Retinal pigment epithelial cell (primary cell): ENCODE data around the gene TFF3.

ENCODE experiments used
- DNase-seq: peaks from one replicate; pipeline ENCODE4 v3.0.0-alpha.2; 2010; ENCODE audit warnings: low read depth
- H3K4me3 ChIP-seq: 2 replicates; pipeline ENCODE4 v1.5.1; 2011; ENCODE audit warnings: mild to moderate bottlenecking, low read length, control low read depth, moderate library complexity
- TF ChIP-seq, protein P1 (sequence below): conservative IDR thresholded peaks from 2 replicates; pipeline ENCODE4 v1.5.1; 2011; ENCODE audit warnings: low read depth, low read length, control low read depth, inconsistent platforms

TFF3 gene

DNA sequence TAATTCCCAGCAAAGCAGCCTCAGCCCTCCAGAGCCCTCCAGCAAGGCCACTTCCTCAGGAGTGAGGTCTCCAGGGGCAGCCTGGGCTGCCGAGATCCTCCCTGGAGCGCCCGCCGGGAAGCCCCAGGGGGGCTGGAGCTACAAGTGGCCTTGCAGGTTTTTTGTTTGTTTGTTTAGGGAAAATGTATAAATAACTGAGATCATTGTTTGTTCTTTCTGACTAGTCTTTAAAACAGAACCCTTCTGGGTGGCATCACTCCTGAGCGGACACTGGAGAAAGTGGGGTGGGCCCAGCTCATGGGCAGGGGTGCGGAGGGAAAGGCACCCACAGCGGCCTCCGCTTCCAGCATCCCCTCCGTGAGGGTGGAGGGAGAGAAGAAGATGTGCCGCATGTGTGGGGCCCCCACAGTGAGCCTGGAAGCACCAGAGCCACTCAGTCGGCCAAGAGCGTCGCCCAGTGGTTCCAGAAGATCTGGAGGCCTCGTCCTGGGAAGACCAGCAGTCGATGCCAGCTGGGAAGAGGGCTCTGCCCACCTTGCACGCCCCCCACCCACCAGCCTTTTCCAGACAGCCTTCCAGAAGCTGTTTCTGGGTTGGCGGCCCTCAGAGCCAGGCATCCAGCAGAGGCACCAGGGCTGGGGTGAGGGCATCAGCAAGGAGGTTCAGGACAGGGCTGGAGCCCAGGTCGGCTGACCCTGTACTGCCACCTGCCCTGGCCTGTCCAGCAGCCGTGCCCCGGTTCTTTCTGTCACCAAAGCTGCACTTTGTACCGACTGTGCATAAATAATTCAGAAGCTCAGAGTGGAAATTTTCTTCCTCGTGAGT is 34.6 kb downstream of the TFF3 start:
- TF ChIP-seq, protein P1, sequence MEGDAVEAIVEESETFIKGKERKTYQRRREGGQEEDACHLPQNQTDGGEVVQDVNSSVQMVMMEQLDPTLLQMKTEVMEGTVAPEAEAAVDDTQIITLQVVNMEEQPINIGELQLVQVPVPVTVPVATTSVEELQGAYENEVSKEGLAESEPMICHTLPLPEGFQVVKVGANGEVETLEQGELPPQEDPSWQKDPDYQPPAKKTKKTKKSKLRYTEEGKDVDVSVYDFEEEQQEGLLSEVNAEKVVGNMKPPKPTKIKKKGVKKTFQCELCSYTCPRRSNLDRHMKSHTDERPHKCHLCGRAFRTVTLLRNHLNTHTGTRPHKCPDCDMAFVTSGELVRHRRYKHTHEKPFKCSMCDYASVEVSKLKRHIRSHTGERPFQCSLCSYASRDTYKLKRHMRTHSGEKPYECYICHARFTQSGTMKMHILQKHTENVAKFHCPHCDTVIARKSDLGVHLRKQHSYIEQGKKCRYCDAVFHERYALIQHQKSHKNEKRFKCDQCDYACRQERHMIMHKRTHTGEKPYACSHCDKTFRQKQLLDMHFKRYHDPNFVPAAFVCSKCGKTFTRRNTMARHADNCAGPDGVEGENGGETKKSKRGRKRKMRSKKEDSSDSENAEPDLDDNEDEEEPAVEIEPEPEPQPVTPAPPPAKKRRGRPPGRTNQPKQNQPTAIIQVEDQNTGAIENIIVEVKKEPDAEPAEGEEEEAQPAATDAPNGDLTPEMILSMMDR: no peak
- DNase-seq: no peak
- H3K4me3 ChIP-seq: no peak overlapping the region

DNA sequence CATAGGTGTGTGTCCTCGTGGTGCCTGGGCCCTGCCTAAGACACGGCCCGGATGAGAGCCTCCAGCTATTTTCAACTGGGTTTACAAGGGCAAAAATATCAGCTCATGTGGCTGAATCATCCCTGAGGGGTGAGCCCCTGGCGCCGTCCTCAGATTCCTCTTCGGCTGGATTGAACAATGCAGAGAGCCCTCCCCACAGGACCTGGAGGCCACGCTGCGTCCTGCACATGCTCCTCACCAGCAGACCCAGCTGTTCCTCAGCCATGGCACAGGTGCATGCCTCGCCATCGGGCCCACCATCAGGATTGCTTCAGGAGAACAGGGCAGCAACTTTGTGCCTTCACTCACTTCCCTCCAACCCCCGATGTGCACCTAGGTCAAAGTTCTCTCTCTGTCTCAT is 35.3 kb downstream of the TFF3 start:
- no peak overlapping the region for H3K4me3 ChIP-seq
- TF ChIP-seq, protein P1: no peak
- no peak for DNase-seq

DNA sequence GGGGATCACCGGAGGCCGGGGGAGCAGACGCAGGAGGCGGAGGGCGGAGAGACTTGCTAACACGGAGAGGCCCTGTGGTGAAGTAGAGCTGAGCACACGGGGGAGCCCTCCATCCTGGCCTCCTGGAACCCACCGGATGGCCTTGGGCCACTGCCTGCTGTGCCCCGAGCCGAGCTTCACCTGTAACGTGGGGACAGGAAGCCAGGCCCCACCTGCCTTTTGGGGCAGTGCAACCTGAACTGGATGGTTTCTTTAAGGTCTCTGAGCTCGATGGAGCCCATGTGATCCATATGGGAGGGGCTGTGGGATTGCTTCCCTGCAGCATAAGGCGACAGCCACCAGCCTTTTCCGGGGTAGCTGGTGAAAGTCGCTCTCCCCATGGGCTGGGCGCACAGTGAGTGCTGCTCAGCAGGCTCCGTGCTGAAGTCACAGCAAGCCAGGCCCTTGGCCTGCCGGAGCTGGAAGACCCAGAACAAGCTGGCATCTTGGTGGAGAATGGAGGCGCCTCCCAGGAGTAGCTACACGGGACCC is 35.8 kb downstream of the TFF3 start:
- H3K4me3 ChIP-seq: no peak overlapping the region
- TF ChIP-seq, protein P1: no peak
- no peak for DNase-seq

DNA sequence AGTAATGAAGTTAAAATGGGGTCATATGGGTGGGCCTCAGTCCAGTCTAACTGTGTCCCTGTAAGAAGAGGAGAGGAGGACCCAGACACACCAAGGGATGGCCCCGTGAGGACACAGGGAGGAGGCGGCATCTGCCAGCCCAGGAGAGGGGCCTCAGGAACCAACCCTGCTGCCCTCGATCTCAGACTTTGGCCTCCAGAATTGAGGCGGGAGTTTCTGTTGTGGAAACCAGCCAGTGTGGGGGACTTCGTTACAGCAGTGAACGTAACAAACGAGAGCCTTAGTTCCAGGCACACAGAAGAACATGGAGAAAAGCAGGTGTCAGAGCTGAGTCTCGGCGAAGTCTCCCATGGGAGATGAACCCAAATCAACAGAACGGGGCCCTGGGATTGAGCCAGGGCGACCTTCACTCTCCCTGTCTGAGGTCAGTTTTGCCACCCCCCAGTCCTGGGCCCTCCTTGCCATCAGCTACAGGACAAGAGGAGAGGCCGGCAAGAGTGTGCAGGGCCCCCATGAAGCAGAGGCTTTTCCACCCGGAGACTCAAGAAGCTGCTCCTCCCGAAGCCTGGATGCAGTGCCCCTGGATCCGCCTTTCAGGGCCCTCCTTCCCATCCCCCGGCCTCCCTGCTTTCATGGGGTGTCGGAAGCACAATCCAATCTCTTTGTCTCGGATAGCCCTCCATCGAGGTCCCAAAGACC is 36.6 kb downstream of the TFF3 start:
- TF ChIP-seq, protein P1: no peak
- no peak overlapping the region for H3K4me3 ChIP-seq
- DNase-seq: no peak

DNA sequence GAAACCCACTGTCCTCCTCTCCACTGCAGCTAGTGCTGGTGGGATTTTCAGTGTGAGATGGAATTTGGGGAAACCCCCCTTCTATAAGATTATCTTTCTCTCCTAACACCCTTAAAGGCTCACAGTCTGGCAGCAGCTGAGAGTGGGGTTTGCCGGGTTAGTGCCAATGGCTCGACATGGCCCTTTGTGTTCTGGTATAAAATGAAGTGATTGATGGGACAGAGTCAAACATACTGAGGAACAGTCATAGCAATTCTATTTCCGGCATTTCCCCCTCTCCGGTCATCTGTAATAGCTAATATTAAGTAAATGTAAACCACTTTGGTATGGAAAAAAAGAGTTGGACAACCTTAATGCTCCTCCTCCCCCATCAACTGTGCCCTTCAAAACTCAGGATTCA is 37.6 kb downstream of the TFF3 start:
- H3K4me3 ChIP-seq: no peak overlapping the region
- TF ChIP-seq, protein P1: no peak
- no peak for DNase-seq

DNA sequence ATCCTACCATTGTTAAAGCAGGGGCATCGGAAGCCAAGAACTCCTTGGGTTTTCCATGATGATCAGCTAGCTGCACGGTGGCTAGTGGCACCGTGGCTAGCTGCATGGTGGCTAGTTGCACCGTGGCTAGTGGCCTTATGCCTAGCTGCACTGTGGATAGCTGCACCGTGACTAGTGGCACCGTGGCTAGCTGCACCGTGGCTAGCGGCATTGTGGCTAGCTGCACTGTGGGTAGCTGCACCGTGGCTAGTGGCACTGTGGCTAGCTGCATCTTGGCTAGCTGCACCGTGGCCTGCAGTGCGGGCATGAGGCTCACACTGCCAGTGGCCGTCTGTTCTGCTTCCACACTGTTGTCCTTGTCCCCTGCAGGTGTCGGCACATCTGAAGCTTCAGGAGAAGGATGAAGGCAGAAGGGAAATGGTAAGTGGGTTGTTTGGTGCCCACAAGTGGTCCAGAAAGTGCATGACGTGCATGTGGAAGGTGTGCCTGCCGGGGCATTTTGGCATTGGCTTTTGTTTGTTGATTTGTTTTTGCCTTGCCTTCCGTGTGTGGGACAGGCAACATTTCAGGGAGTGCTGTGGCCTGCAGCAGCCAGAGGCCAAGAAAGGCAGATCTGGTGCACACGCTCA is 38.6 kb downstream of the TFF3 start:
- TF ChIP-seq, protein P1: no peak
- H3K4me3 ChIP-seq: no peak overlapping the region
- no peak for DNase-seq
